Mesodermal cell (in vitro differentiated cells): Measurements from ENCODE around the gene KRT10.
"Not testable (repeated sequence)": the region's sequence is repeated elsewhere in the genome, so short reads cannot be mapped to it uniquely, and the experiment has no call there.

Experiments used
- H3K27ac ChIP-seq: 2 replicates; pipeline ENCODE4 v1.7.0; 2013; ENCODE audit warnings: mild to moderate bottlenecking, low read depth, low read length, moderate library complexity; ENCODE audit not compliant: severe bottlenecking
- H3K36me3 ChIP-seq: 2 replicates; pipeline ENCODE4 v1.7.1; 2013; ENCODE audit warnings: mild to moderate bottlenecking, low read length, moderate library complexity; ENCODE audit not compliant: control insufficient read depth, insufficient read depth
- H3K4me1 ChIP-seq: one replicate; pipeline ENCODE4 v1.7.1; 2013; ENCODE audit warnings: mild to moderate bottlenecking, low read length; ENCODE audit not compliant: insufficient read depth, control insufficient read depth, poor library complexity, severe bottlenecking
- H3K4me3 ChIP-seq: 2 replicates; pipeline ENCODE4 v1.7.0; 2013; ENCODE audit warnings: low read length, control low read depth, mild to moderate bottlenecking; ENCODE audit not compliant: insufficient read depth, poor library complexity, severe bottlenecking; ENCODE audit errors: extremely low read depth
- H3K9me3 ChIP-seq: 2 replicates; pipeline ENCODE4 v1.7.1; 2013; ENCODE audit warnings: mild to moderate bottlenecking, low read length, moderate library complexity; ENCODE audit not compliant: control insufficient read depth
- WGBS, 2 experiments: methylation state at CpG; one replicate each; pipeline ENCODE4 v1.1.5; 2013; ENCODE audit warnings: missing lambda C conversion rate in 2 of 2; ENCODE audit not compliant: insufficient coverage in 2 of 2; 5-methylcytosine and 5-hydroxymethylcytosine counted together

KRT10 gene

DNA sequence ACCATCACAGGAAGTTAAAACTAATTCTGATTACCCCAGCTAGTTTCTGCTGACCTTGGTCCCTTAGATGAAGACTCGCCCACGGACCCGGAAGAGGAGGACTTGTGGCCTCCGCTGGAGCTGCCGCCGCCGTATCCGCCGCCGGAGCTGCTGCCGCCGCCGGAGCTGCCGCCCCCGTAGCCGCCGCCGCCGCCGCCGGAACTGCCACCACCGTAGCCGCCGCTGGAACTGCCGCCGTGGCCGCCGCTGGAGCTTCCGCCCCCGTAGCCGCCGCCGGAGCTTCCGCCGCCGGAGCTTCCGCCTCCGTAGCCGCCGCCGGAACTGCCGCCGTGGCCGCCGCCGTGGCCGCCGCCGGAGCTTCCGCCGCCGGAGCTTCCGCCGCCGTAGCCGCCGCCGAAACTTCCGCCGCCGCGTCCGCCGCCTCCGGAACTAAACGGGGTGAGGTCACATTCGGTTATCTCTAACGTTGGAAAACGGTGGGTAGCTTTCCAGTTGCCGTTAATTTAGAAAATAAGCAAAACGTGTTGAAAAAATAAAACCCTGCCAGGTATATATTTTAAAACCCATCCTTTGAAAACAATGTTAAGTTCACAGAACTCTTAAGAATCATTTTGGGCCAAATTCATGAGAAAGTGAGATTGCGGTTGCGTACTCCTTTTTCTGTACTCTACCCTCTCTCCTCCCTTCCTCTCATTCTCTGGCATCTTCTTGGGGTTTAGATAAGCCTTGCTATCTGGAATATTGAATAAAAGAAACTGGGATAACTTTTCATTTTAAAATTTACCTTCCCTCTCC, 3.5 kb downstream of the KRT10 start:
- H3K4me3 ChIP-seq, result peak overlapping the region; percentile 58
- peak overlapping the region; percentile 82 for H3K27ac ChIP-seq
- H3K36me3 ChIP-seq, result peaks cover 10% of the 10 kb centered on the region
- no peaks in the 10 kb centered on the region for H3K9me3 ChIP-seq
- 0 to 1% methylated on average over 60 of the region's 73 CpGs for WGBS, 2 experiments
- no peaks in the 10 kb centered on the region for H3K4me1 ChIP-seq

DNA sequence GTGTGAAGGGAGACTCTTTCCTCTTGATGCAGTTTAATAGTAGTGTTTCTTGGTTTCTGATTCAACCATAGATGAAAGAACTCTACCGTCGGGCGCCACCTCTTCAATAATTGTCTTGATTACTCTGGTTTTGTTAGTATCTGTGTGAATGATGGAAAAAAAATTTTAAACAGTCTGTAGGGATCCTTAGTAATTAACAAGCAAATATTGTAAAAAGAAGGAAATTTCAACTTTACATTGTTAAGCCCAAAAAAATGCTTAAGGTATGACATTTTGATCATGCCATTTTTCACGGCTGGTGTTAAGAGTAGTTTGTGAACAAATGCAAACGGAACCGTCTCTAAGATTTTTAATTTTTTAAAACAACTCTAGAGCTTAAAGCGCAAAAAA, 4.1 kb downstream of the KRT10 start:
- Histone ChIP-seq H3K36me3 (peaks cover 10% of the 10 kb centered on the region), H3K4me1 (no peaks in the 10 kb centered on the region), H3K27ac (peak overlapping the region; percentile 82), H3K9me3 (no peaks in the 10 kb centered on the region), H3K4me3 (peak overlapping the region; percentile 58)
- WGBS, 2 experiments, result 0% methylated on average over 1 of the region's 7 CpGs; no CpG with 5 or more reads in 1 of the 2 experiments

DNA sequence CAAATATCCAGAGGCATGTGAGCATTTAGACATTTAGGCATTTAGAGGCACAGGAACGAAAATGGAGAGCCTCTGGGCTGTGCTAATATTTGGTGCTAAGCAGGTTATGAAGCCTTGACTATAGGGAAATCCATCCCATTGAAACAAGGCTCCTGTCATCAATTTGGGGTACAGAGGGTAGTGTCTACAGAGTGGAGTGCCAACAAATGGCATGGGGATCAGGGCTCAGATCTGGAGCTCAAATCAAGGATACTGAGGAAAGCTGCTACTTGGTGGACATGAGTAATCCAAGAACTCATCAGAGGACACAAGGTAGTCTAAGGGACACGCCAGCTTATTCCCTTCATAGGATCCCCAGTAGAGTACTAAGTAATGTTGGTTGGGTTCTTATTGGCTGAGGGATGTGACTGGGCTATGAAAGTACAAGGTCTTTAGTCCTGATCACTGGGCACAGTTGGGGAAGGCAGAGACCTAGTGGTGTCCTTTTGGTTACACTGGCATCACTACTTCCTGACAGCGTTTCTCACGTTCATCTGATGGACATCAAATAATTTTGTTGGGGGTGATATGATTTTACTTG, 5.2 kb downstream of the KRT10 start:
- H3K9me3 ChIP-seq, result no peaks in the 10 kb centered on the region
- WGBS, 2 experiments, result 100% methylated on average over 2 to 4 of the region's 4 CpGs
- H3K36me3 ChIP-seq, result peaks cover 10% of the 10 kb centered on the region
- no peak overlapping the region for H3K27ac ChIP-seq
- no peak overlapping the region for H3K4me3 ChIP-seq
- no peaks in the 10 kb centered on the region for H3K4me1 ChIP-seq

DNA sequence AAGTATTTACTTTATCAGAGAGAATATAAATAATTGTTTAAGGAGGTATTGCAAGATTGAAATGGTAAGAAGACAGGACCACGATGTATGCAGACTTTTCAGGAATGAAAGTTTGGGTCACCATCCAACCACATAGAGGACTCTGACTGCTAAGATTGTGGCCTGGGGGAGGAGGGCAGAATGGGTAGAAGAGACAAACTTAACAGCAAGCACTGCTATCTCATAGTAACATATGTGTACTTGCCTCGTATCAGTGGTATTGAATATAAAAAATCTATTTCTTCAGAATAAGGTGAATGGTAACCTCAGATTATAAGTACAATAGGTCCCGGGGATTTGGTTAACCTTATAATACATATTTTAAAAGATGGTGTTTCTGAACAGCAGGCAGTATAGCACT, 5.8 kb downstream of the KRT10 start:
- Histone ChIP-seq H3K27ac (no peak overlapping the region), H3K9me3 (no peaks in the 10 kb centered on the region), H3K36me3 (peaks cover 10% of the 10 kb centered on the region), H3K4me3 (no peak overlapping the region), H3K4me1 (no peaks in the 10 kb centered on the region)
- WGBS, 2 experiments, result 100% methylated on average over 1 of the region's 3 CpGs; no CpG with 5 or more reads in 1 of the 2 experiments

DNA sequence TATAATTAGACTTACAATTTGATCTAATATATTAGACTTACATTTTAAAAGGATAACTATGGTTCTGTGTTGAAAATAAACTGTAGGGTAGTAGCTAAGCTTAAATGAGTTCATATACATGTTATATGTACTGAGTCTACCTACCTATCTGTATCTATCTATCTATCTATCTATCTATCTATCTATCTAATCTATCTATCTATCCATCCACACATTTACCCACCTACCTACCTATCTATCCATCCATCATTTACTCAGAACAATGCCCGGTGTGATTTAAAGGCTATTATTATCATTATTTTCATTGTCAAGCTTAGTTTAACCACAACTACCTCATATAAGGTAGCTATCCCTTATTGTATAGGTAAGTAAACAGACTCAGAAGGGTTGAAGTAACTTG, 7.0 kb downstream of the KRT10 start:
- no CpG with 5 or more reads among the region's 1 CpG for WGBS, 2 experiments
- Histone ChIP-seq H3K9me3 (no peaks in the 10 kb centered on the region), H3K36me3 (peaks cover 10% of the 10 kb centered on the region), H3K4me1 (peaks cover 3% of the 10 kb centered on the region), H3K4me3 (no peak overlapping the region), H3K27ac (no peak overlapping the region)

DNA sequence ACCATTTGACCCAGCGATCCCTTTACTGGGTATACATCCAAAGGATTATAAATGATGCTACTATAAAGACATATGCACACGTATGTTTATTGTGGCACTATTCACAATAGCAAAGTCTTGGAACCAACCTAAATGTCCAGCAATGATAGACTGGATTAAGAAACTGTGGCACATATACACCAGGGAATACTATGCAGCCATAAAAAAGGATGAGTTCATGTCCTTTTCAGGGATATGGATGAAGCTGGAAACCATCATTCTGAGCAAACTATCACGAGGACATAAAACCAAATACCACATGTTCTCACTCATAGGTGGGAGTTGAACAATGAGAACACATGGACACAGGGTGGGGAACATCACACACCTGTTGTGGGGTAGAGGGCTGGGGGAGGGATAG, 7.8 kb downstream of the KRT10 start:
- H3K9me3 ChIP-seq, H3K4me1 ChIP-seq, H3K4me3 ChIP-seq, H3K27ac ChIP-seq: not testable (repeated sequence)
- WGBS, 2 experiments, result no CpG with 5 or more reads among the region's 3 CpGs
- H3K36me3 ChIP-seq, result peaks cover 10% of the 10 kb centered on the region

DNA sequence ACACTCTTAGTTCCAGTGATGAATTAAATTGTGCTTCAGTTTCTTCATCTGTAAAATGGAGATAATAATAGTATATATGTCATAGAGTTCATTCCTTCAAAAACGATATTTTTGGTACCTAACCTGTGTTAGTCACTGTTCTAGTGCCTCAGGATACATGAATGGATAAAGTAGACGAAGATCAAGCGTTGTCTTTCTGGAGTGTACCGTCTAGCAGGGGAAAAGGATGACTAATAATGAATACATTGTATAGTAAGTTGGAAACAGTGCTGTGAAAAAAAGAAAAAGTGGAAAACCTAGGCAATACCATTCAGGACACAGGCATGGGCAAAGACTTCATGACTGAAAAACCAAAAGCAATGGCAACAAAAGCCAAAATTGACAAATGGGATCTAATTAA, 8.6 kb downstream of the KRT10 start:
- Histone ChIP-seq H3K4me3 (no peak overlapping the region), H3K27ac (no peak overlapping the region), H3K36me3 (peaks cover 10% of the 10 kb centered on the region), H3K4me1 (peaks cover 5% of the 10 kb centered on the region), H3K9me3 (no peaks in the 10 kb centered on the region)
- WGBS, 2 experiments, result 78 to 83% methylated on average over 3 of the region's 4 CpGs

DNA sequence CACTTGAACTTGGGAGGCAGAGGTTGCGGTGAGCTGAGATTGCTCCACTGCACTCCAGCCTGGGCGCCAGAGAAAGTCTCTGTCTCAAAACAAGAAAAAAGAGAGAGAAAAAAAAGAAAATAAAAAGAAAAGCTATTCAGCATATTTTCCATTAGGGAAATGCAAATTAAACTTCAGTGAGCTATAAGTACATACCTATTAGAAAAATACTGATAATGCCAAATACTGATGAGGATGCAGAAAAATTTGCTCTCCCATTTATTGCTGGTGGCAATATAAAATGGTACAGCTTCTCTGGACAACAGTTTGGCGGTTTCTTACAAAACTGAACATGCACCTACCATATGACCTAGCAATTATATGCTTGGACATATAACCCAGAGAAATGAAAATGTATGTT, 9.8 kb downstream of the KRT10 start:
- Histone ChIP-seq H3K4me1 (peaks cover 5% of the 10 kb centered on the region), H3K9me3 (no peaks in the 10 kb centered on the region), H3K27ac (no peak overlapping the region), H3K36me3 (peaks cover 9% of the 10 kb centered on the region), H3K4me3 (no peak overlapping the region)
- WGBS, 2 experiments, result 100% methylated on average over 1 of the region's 3 CpGs

DNA sequence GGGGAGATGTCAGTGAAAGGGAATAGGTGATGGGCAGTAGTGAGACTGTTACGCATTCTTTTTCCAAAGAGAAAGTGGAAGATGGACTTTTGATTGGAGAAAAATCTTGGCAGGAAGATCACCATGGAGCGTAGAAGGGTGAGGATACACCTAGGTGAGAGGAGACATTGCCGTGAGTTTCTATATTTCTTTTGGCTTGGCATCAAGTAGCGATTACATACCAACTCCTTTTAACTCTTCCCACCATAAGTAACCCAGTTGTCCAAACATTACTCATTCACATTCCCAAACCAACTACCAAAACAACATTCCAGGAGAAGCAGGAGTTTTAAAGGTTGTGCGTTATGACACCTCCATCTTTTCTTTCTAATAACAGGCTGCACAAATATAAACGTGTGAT, 11.9 kb downstream of the KRT10 start:
- Histone ChIP-seq H3K9me3 (no peaks in the 10 kb centered on the region), H3K4me3 (no peak overlapping the region), H3K36me3 (no peaks in the 10 kb centered on the region), H3K4me1 (peaks cover 5% of the 10 kb centered on the region), H3K27ac (no peak overlapping the region)
- WGBS, 2 experiments, result 69 to 88% methylated on average over 1 to 2 of the region's 6 CpGs

DNA sequence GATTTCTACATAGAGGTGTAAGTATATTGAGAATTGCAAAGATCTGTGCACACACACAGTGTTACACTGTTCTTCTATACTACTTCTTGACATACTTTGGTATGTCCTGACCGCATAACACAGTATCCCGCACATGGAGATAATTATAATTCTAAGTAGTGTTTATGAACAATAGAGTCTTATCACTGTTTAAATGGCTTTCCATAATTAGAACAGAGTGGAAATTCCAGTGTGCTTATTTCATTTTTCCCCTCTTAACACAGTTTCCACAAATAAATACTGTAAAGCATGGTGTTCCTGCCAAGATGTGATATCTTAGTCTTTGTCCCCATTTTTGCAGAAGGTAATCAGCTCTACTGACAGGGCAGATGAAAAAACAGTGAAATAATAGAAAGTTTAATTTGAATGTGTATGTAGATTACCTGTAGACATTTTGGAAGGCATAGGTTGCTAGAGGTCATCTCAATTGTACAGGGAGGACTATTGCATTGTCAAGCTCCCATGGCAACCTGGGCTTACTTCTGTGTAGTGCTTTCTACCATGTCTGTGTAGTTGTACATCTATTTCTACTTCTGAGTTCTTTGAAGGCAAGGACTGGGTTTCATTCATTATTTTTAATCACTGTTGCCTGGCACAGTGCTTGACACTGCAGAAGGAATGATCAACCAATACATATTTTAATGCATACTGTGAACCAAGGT, 12.5 kb downstream of the KRT10 start:
- Histone ChIP-seq H3K27ac (no peak overlapping the region), H3K4me3 (no peak overlapping the region), H3K9me3 (no peaks in the 10 kb centered on the region), H3K36me3 (no peaks in the 10 kb centered on the region), H3K4me1 (peaks cover 5% of the 10 kb centered on the region)
- no CpG with 5 or more reads among the region's 2 CpGs for WGBS, 2 experiments

DNA sequence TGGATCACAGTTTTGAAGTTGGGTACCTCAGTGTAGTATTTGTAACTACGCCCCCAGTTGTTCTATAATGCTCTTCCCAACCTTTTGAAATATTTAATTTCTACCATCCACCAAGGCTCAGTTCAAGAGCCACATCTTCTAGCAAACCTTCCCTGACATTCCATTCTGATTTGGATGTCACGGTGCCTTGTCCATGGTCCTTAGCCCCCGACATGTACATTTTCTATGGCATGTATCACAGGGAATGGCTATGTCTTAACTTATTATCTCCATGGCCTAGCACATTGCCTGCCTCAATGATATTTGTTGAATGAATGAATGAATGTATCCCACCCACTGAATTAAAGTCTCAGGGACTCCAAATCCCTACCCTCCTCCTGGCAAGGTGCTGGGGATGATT, 16.3 kb downstream of the KRT10 start:
- no peak overlapping the region for H3K4me3 ChIP-seq
- 82 to 83% methylated on average over 1 to 2 of the region's 3 CpGs for WGBS, 2 experiments
- H3K9me3 ChIP-seq, result no peaks in the 10 kb centered on the region
- peaks cover 5% of the 10 kb centered on the region for H3K4me1 ChIP-seq
- no peaks in the 10 kb centered on the region for H3K36me3 ChIP-seq
- H3K27ac ChIP-seq, result no peak overlapping the region
